Choroid plexus epithelial cell (primary cell): ENCODE data around the gene TOP3A.
"Not testable (repeated sequence)": the region's sequence is repeated elsewhere in the genome, so short reads cannot be mapped to it uniquely, and the experiment has no call there.

Source experiments
- DNase-seq: peaks from one replicate; pipeline ENCODE4 v3.0.0-alpha.2; 2010; ENCODE audit warnings: low read depth
- H3K4me3 ChIP-seq: 2 replicates; pipeline ENCODE4 v1.5.1; 2011; ENCODE audit warnings: low read depth, mild to moderate bottlenecking, control low read depth, low read length, moderate library complexity
- CTCF ChIP-seq: conservative IDR thresholded peaks from 2 replicates; pipeline ENCODE4 v1.5.1; 2011; ENCODE audit warnings: low read depth, mild to moderate bottlenecking, control low read depth, inconsistent platforms, low read length, moderate library complexity

The TOP3A gene

GRCh38 chr17:18318771-18319450 lies 4.1 kb upstream of the TOP3A start:
- H3K4me3 ChIP-seq = no peak overlapping the region
- TF ChIP-seq CTCF = no peak
- DNase-seq = no peak

- no peak for DNase-seq
- H3K4me3 ChIP-seq = peak overlapping the region; percentile 12
- TF ChIP-seq CTCF = no peak
These were observed 3.3 kb upstream of the TOP3A start for GRCh38 chr17:18318117-18318516.

GRCh38 chr17:18315961-18316360 lies 1.2 kb upstream of the TOP3A start:
- H3K4me3 ChIP-seq = peak overlapping the region; percentile 93
- no peak for TF ChIP-seq CTCF
- no peak for DNase-seq

- peak; percentile 29 for DNase-seq
These were observed 748 bp upstream of the TOP3A start for GRCh38 chr17:18315562-18315922.

GRCh38 chr17:18314059-18314730 lies 599 bp downstream of the TOP3A start:
- peak overlapping the region; percentile 93 for H3K4me3 ChIP-seq
- no peak for TF ChIP-seq CTCF
- peak; percentile 36 for DNase-seq

More at GRCh38 chr17:18315562-18315922, 748 bp upstream of the TOP3A start:
- TF ChIP-seq CTCF = no peak
- peak overlapping the region; percentile 93 for H3K4me3 ChIP-seq

- no peak for TF ChIP-seq CTCF
- no peak for DNase-seq
- no peak overlapping the region for H3K4me3 ChIP-seq
These were observed 5.6 kb downstream of the TOP3A start for GRCh38 chr17:18309202-18309601.

GRCh38 chr17:18303206-18303605 lies 11.6 kb downstream of the TOP3A start:
- DNase-seq, H3K4me3 ChIP-seq: not testable (repeated sequence)
